ENCODE data around the gene GAS7.

DNA sequence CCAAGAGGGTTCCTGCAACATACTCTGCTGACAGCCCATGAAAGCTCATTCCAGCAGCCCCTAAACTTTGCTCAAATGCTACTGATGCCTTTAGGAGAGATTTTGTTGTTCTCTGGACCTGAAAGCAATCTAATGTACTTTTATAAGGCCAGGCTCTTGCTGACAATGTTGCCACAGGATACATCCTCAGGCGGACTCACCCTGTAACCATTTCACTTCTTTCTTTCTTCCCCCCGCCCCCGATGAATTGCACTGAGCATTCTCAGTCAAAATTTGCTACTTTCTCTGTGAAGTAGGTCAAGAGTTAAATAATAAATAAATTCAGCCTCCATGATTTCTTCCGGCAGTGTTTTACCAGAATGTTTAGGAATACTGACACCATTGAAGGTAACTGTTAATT, 1.5 kb downstream of the GAS7 start:
- TF ChIP-seq NBN (IDR thresholded peaks at IDR 0.05; ENCODE audit: low read depth) (no peak), BRCA1 (IDR thresholded peaks at IDR 0.05) (no peak), BRCA1 (CRISPR knock-in tag; IDR thresholded peaks at IDR 0.05) (no peak), TCF7 (IDR thresholded peaks at IDR 0.05; ENCODE audit: borderline replicate concordance) (no peak), SP1 (CRISPR knock-in tag; IDR thresholded peaks at IDR 0.05) (no peak), ZNF354B (CRISPR knock-in tag; IDR thresholded peaks at IDR 0.05) (no peak), SNRNP70 (optimal IDR thresholded peaks at IDR 0.05; ENCODE audit: low read depth, low read length) (no peak), POLR3A (IDR thresholded peaks at IDR 0.05; ENCODE audit: borderline replicate concordance, extremely low read depth, insufficient read depth, insufficient read length) (no peak), MTA3 (IDR thresholded peaks at IDR 0.05; ENCODE audit: borderline replicate concordance) (no peak)
- TF ChIP-seq, protein P1, sequence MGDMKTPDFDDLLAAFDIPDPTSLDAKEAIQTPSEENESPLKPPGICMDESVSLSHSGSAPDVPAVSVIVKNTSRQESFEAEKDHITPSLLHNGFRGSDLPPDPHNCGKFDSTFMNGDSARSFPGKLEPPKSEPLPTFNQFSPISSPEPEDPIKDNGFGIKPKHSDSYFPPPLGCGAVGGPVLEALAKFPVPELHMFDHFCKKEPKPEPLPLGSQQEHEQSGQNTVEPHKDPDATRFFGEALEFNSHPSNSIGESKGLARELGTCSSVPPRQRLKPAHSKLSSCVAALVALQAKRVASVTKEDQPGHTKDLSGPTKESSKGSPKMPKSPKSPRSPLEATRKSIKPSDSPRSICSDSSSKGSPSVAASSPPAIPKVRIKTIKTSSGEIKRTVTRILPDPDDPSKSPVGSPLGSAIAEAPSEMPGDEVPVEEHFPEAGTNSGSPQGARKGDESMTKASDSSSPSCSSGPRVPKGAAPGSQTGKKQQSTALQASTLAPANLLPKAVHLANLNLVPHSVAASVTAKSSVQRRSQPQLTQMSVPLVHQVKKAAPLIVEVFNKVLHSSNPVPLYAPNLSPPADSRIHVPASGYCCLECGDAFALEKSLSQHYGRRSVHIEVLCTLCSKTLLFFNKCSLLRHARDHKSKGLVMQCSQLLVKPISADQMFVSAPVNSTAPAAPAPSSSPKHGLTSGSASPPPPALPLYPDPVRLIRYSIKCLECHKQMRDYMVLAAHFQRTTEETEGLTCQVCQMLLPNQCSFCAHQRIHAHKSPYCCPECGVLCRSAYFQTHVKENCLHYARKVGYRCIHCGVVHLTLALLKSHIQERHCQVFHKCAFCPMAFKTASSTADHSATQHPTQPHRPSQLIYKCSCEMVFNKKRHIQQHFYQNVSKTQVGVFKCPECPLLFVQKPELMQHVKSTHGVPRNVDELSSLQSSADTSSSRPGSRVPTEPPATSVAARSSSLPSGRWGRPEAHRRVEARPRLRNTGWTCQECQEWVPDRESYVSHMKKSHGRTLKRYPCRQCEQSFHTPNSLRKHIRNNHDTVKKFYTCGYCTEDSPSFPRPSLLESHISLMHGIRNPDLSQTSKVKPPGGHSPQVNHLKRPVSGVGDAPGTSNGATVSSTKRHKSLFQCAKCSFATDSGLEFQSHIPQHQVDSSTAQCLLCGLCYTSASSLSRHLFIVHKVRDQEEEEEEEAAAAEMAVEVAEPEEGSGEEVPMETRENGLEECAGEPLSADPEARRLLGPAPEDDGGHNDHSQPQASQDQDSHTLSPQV (IDR thresholded peaks at IDR 0.05) = no peak
